ENCODE results near the gene TANGO6. TPM values are rescaled to one million over a fixed set of nuclear protein-coding genes. Genes with fewer than 3 reads are reported as not detected.

Gene TANGO6
- total RNA-seq, 1 experiment from 2014 or later = 11.5 TPM

- no peak for DNase-seq (ENCODE audit: low read depth)
These were observed 23.6 kb downstream of the TANGO6 start for GRCh38 chr16:68866933-68867332.

GRCh38 chr16:68869492-68870088, 26.3 kb downstream of the TANGO6 start:
- DNase-seq (ENCODE audit: low read depth) = no peak

- no peak for DNase-seq (ENCODE audit: low read depth)
These were observed 30.5 kb downstream of the TANGO6 start for GRCh38 chr16:68873635-68874471.

DNA sequence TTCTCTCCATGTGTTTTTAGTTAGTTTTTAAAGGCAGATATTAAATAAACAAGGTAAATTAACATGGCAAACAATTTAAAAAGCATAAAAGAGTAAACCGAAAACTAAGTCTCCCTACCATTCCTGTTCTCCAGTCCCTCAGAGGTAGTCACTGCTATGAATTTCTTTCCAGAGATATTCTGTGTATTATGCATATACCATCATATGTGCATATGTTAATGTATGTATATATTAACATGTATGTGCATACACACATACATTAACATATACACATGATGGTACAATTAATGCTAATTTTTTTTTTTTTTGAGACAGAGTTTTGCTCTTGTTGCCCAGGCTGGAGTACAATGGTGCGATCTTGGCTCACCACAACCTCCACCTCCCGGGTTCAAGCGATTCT, 32.5 kb downstream of the TANGO6 start:
- no peak for DNase-seq (ENCODE audit: low read depth)

DNA sequence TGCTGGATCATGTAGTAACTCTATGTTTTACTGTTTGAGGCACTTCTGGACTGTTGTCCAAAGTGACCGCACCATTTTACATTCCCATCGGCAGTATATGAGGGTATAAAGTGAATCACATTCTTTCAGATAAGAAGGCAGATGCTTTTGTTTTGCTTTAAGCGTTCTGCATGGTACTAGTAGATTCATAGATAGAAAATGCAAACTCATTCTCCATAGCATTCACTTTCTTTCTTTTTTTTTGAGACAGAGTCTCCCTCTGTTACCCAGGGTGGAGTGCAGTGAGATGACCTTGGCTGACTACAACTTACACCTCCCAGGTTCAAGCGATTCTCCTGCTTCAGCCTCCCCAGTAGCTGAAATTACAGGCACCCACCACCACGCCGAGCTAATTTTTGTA, 40.4 kb downstream of the TANGO6 start:
- no peak for DNase-seq (ENCODE audit: low read depth)

GRCh38 chr16:68884401-68884800, 41.1 kb downstream of the TANGO6 start:
- no peak for DNase-seq (ENCODE audit: low read depth)

DNA sequence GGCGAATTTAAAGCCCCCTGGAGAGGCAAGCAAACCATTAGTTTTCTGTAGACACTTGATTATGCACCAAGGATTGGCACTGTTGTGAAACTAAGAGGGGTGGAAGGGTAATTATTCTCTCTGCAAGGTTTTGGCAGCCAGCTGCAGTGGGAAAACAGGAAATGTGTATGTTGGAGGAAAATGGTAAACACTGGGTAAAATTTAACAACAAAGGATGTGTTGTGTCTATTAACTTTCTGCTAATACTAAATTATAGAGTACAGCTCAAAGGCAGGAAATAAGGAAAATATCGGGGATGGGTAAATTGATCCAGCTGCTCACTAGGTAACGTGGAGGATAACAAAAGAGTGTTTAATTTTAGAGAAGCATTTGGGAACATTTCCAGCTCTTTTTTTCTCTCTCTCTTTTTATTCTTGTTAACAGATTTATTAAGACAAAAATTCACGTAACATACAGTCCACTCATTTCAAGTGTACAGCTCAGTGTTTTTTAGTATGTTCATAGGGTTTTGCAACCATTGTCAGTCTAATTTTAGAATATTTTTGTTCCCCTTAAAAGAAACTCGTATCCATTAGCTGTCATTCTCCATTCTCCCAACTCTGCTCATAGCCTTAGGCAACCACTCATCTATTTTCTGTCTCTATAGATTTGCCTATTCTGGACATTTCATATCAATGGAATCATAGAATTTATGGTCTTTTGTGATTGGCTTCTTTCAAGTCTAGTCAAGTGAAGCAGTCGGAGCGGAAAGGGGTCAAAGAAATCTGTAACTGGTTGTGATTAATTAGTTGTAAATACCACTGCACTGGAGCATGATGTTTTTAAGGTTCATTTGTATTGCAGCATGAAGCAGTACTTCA, 41.8 kb downstream of the TANGO6 start:
- DNase-seq (ENCODE audit: low read depth) = no peak

DNA sequence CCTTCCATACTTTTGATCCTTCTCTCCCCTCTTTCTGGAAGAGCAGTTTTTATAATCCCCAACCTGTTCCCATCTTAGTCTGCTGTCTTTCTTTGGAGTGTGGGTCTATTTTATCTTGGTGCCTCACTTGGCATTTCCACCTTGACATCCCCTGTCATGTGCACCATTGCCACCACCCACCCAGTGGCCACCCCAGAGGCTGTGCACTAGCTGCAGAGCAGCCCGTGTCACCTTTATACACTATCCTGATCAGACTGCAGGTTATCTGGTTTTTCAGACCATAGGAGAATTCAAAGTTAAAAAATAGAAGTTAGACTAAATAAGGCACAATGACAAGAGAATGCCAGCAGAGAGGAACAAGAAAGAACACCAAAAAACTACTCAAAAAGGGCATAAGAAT, 43.8 kb downstream of the TANGO6 start:
- DNase-seq (ENCODE audit: low read depth) = no peak

- DNase-seq (ENCODE audit: low read depth) = no peak
These were observed 46.3 kb downstream of the TANGO6 start for GRCh38 chr16:68889508-68890150.

- no peak for DNase-seq (ENCODE audit: low read depth)
These were observed 48.9 kb downstream of the TANGO6 start for GRCh38 chr16:68892214-68892613.

GRCh38 chr16:68892898-68893297, 49.6 kb downstream of the TANGO6 start:
- no peak for DNase-seq (ENCODE audit: low read depth)

- DNase-seq (ENCODE audit: low read depth) = peak; percentile 11
These were observed 50.7 kb downstream of the TANGO6 start for GRCh38 chr16:68893710-68894705.

- no peak for DNase-seq (ENCODE audit: low read depth)
These were observed 51.4 kb downstream of the TANGO6 start for GRCh38 chr16:68894714-68895113.

GRCh38 chr16:68898026-68898425, 54.7 kb downstream of the TANGO6 start:
- no peak for DNase-seq (ENCODE audit: low read depth)

DNA sequence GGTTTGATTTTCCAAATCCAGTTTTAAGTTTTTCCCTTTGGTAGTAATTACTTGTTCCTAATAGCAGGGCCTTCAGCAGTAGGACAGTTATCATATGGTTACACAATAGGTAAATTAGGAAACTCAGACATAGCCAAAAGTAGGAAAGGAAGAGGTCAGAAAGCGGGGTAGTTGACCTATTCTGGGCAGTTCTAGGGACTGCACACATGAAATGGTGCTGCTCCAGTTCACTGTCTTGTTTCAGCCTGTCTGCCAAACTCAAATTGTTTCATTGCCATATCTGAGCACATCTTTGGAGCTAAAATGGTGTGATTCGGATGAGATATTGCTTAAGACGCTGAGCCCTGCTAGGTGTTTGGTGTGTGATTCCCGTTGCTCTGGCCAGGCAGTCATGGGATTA, 56.7 kb downstream of the TANGO6 start:
- no peak for DNase-seq (ENCODE audit: low read depth)

DNA sequence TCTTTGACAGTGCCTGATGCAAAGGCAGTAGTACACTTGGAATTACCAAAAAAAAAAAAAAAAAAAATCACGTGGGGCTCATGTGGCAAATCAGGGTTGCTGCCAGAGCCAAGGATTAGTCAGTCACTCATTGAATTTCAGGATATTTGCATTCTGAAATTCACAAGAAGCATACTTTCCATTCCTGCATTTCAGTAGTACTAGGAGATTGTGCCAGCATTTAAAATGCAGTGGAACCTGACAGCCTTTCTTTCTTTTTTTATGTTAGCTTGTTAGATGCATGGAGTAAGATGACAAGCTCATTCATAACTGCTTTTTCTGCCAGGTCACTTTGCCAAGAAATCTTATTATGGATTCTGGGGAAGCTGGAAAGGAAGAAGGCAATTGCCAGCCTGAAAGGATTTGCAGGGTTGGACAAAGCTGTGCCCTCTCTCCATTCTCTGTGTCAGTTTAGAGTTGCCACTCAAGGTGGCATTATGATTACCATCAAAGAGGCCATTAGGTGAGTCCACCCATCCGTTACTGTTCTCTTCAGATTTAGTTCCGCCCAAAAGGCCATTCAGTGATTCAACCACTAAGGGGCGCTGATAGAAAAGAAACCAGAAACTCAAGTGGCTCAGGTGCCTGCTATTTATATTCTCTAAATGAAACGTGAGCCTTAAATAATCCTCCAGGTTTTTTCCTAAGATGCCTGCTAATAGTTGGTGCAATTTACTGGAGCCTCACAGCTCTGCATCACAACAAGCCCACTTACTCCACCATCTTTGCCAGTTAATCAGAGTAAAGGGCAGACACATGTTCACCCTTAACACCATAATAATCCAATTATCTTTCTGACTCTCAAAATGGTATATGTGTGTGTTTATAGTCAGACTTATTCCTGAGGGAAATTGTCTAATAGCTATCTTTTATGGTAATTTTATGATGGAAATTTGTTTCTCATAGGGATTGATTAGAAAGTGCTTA, 59.0 kb downstream of the TANGO6 start:
- DNase-seq (ENCODE audit: low read depth) = peak; percentile 42

DNA sequence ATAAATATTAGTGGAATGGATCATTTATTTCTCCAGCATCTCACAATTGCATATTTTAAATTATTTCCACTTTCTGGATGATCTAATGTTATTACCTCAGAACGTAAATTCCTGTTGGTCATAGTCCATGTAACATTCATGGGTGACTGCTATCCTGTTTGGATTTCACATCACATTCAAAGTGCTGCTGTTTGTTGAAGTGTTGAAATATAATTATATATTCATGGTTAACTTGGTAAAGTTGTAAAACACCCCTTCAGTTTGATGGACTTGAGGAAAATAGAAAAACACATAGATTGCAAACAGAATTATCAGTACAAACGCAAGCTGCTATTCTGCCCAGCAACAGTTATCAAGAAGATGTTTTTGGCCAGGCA, 59.6 kb downstream of the TANGO6 start:
- DNase-seq (ENCODE audit: low read depth) = no peak

GRCh38 chr16:68907297-68907696, 64.0 kb downstream of the TANGO6 start:
- no peak for DNase-seq (ENCODE audit: low read depth)

DNA sequence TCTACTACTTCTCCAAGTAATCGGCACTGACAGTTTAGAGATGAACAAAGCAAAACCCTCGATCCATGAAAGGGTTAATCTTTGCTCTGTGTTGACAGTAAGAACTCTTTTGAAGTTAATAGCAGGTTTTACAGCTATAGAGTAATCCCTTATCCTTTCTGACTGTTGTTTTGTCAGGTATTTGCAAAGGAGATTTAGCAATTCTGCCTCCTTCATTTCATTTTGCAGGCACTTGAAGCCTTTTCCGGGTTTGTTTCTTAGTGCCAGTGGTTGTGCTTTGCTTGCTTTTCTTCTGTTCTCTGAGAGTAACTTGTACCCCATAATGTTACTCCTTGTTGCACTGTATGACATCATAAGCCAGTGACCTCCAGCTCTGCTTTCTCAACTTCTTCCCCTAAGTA, 64.5 kb downstream of the TANGO6 start:
- DNase-seq (ENCODE audit: low read depth) = no peak

Data from RPMI7951 (cell line).